ENCODE data around the gene GRIK2. TPM values are rescaled to one million over a fixed set of nuclear protein-coding genes. Genes with fewer than 3 reads are reported as not detected.

Gene GRIK2
- total RNA-seq, 2 donors from 2014 or later: 0.92 to 2.0 TPM

GRCh38 chr6:101534821-101535220 is 141.3 kb downstream of the GRIK2 start:
- TF ChIP-seq CTCF (IDR thresholded peaks at IDR 0.05): no peak

GRCh38 chr6:101537753-101538316 is 144.3 kb downstream of the GRIK2 start:
- Histone ChIP-seq H3K27me3 (replicated peaks; ENCODE audit: insufficient read depth) (no peaks in the 10 kb centered on the region), H3K4me3 (no peak overlapping the region), H3K4me1 (ENCODE audit: control insufficient read depth in 1 of 2, low read depth in 2 of 2) (no peaks in the 10 kb centered on the region), H3K27ac (no peak overlapping the region), H3K9me3 (no peaks in the 10 kb centered on the region), H3K36me3 (no peaks in the 10 kb centered on the region)
- no peak for TF ChIP-seq CTCF (IDR thresholded peaks at IDR 0.05)
- no peak for ATAC-seq (ENCODE audit: insufficient number of reproducible peaks, low FRiP score, low read depth)
- no peak for DNase-seq (ENCODE audit: low spot score)

More at GRCh38 chr6:101534821-101535220, 141.3 kb downstream of the GRIK2 start:
- Histone ChIP-seq H3K4me1 (ENCODE audit: control insufficient read depth in 1 of 2, low read depth in 2 of 2) (no peaks in the 10 kb centered on the region), H3K9me3 (no peaks in the 10 kb centered on the region), H3K4me3 (no peak overlapping the region), H3K27me3 (replicated peaks; ENCODE audit: insufficient read depth) (no peaks in the 10 kb centered on the region), H3K36me3 (no peaks in the 10 kb centered on the region), H3K27ac (no peak overlapping the region)
- ATAC-seq (ENCODE audit: insufficient number of reproducible peaks, low FRiP score, low read depth): no peak
- DNase-seq (ENCODE audit: low spot score): no peak

GRCh38 chr6:101539510-101540245 is 146.2 kb downstream of the GRIK2 start:
- no peaks in the 10 kb centered on the region for H3K36me3 ChIP-seq
- DNase-seq (ENCODE audit: low spot score) (no peak), ATAC-seq (ENCODE audit: insufficient number of reproducible peaks, low FRiP score, low read depth) (no peak)
- H3K27me3 ChIP-seq (replicated peaks; ENCODE audit: insufficient read depth): no peaks in the 10 kb centered on the region
- no peak overlapping the region for H3K4me3 ChIP-seq
- no peak for TF ChIP-seq CTCF (IDR thresholded peaks at IDR 0.05)
- H3K27ac ChIP-seq: no peak overlapping the region
- H3K4me1 ChIP-seq (ENCODE audit: control insufficient read depth in 1 of 2, low read depth in 2 of 2): no peaks in the 10 kb centered on the region
- H3K9me3 ChIP-seq: no peaks in the 10 kb centered on the region

- ATAC-seq (ENCODE audit: insufficient number of reproducible peaks, low FRiP score, low read depth): no peak
Measured at GRCh38 chr6:101541894-101542293, 148.4 kb downstream of the GRIK2 start.

More at GRCh38 chr6:101541894-101542293, 148.4 kb downstream of the GRIK2 start:
- H3K27me3 ChIP-seq (replicated peaks; ENCODE audit: insufficient read depth): no peaks in the 10 kb centered on the region
- H3K36me3 ChIP-seq: no peaks in the 10 kb centered on the region
- H3K4me3 ChIP-seq: no peak overlapping the region
- TF ChIP-seq CTCF (IDR thresholded peaks at IDR 0.05): no peak
- no peak for DNase-seq (ENCODE audit: low spot score)
- no peaks in the 10 kb centered on the region for H3K9me3 ChIP-seq
- no peaks in the 10 kb centered on the region for H3K4me1 ChIP-seq (ENCODE audit: control insufficient read depth in 1 of 2, low read depth in 2 of 2)
- no peak overlapping the region for H3K27ac ChIP-seq
